NOMO-1 (cell line): ENCODE results near the gene GDAP1L1.
"Not testable (repeated sequence)": the region's sequence is repeated elsewhere in the genome, so short reads cannot be mapped to it uniquely, and the experiment has no call there.

Source experiments
- DNase-seq, 2 experiments: peaks; one replicate each; lab custom pipeline; 2025; ENCODE audit not compliant: unreplicated experiment in 2 of 2; lab: John Stamatoyannopoulos, UW

GDAP1L1 gene

GRCh38 chr20:44219170-44219730 lies 27.9 kb upstream of the GDAP1L1 start:
- no peak for DNase-seq

- no peak for DNase-seq
These were observed 27.3 kb upstream of the GDAP1L1 start for GRCh38 chr20:44219791-44220190.

GRCh38 chr20:44221368-44221954 lies 25.6 kb upstream of the GDAP1L1 start:
- DNase-seq: no peak

DNA sequence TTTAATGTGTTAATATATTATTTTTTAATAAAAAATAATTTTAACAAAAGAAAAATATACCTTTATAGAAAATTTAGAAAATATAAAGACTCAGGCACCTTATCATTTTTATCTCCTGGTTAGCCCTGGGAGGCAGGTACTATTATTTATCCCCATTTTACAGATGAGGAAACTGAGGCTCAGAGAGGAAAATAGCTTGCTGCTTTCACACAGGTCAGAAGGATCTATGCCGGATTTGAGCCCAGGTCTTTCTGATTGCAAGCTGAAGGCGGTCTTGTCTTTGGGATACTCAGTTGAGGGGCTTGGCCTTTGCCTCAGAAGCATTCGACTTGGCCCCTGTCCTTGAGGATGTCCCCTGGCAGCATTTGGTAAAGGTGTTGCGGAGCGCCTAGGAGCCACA lies 25.1 kb upstream of the GDAP1L1 start:
- DNase-seq: no peak

GRCh38 chr20:44222633-44223368 lies 24.3 kb upstream of the GDAP1L1 start:
- DNase-seq: no peak

DNA sequence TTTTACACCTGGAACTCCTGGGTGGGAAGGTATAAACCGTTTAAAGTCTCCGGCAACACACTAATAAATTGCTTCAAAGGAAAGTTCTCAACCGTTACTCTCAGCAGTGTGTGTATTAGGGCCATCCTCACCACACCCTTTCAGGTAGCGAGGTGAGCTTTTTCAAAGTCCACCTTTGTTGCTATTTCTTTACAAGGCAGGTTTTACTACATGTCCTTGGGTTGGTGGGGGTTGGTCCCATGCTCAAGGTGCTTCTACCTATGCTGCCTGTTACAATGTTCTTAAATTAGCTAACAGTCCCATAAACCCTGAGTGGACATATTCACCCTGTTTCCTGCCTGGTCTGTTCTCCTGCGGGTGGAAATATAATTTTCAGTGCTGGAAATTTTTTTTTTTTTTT lies 23.4 kb upstream of the GDAP1L1 start:
- DNase-seq: no peak

GRCh38 chr20:44224637-44225036 lies 22.5 kb upstream of the GDAP1L1 start:
- DNase-seq: no peak

DNA sequence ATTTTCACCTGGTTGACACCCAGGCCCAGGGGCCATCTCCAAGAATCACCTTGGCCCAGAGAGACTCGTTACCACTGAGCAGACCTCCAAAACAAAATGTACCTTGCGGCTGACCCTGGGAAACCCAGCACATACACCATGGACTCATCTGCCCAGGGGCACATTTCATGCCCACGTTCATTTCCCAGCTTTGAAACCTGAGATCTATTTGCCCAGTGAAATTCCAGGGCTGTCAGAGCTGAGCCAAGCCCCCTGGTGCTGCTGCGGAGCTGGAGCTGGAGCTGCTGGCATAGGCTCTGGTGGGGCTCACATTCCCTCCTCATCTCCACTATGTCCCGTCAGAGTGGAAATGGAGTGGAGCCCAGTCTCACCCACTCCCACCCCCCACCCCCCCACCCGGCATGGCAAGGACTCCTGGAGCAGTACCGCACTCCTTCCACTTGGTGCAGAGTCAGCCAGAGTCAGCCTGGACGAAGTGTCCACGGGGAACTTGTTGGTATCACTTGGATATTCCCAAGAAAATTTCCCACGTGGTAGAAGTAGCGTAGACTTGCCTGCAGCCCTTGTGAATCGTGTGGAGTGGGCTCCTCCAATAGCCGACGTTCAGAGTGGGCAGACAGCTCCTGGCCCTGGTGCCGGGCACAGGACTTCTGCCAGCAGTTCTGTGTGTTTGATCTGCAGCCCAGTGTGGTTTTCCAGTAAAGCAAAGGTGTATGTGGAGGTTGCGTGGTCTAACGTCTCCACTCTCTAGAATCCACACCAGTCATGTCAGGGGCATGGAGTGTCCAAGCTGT lies 18.4 kb upstream of the GDAP1L1 start:
- DNase-seq: no peak

DNA sequence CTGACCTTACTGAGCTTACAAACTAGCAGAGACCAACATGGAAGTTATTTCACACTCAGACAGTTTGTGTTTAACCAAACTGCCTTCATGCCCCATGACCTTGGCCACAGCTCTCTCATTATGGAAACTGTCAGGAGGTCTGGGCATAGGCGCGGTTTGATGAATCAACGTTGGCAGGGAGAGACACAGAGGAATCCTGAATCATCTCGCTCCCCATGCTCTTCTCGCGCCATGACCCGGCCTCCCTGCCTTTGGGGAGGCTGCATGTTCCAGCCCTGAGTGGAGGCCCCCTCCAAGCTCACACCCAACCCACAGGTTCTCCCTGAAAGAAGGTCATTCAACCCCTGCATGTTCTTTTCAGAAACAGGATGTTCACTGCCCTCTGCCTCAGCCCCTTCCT lies 15.9 kb upstream of the GDAP1L1 start:
- no peak for DNase-seq

DNA sequence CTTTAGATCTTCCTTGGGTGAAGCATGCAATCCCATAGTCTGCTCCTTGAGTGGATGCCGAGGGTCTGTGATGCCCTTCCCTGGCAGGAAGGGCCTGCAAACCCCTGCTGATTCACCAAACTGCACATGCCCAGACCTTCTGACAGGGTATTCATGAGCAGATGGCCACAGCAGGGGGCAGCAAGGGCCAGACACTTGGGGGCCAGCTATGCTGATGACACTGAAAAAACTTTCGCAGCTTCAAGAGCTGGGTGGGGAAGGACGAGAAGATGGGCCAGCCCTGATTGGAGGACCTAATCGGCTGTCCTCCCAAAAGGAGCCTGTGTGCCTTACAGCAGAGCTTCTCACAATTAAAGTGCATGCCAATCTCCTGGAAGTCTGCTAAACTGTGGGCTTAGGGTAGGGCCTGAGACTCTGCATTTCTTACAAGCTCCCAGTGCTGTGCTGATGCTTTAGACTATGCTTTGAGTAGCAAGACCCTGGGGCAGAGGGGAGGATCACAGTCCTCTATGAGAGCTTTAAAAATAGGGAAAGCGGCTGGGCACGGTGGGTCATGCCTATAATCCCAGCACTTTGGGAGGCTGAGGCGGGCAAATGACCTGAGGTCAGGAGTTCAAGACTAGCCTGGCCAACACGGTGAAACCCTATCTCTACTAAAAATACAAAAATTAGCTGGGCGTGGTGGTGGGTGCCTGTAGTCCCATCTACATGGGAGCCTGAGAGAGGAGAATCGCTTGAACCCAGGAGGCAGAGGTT lies 15.2 kb upstream of the GDAP1L1 start:
- no peak for DNase-seq

GRCh38 chr20:44232469-44232856 lies 14.6 kb upstream of the GDAP1L1 start:
- not testable (repeated sequence) for DNase-seq

- no peak for DNase-seq
These were observed 13.6 kb upstream of the GDAP1L1 start for GRCh38 chr20:44233436-44234016.

- DNase-seq: no peak
These were observed 12.4 kb upstream of the GDAP1L1 start for GRCh38 chr20:44234566-44235317.

DNA sequence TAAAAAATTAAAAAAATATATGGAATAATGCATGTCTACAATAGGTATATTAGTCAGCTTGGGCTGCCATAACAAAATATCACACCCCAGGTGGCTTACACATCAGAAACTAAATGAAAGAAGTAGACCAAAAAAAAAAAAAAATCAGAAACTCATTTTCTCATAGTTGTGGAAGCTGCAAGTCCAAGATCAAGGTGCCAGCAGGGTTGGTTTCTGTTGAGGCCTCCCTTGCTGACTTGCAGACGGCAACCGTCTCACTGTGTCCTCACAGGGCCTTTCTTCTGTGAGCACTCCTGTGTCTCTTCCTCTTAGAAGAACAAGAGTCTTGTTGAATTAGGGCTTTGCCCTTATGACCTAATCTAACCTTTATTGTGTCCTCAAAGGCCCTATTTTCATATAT lies 11.4 kb upstream of the GDAP1L1 start:
- DNase-seq: no peak

DNA sequence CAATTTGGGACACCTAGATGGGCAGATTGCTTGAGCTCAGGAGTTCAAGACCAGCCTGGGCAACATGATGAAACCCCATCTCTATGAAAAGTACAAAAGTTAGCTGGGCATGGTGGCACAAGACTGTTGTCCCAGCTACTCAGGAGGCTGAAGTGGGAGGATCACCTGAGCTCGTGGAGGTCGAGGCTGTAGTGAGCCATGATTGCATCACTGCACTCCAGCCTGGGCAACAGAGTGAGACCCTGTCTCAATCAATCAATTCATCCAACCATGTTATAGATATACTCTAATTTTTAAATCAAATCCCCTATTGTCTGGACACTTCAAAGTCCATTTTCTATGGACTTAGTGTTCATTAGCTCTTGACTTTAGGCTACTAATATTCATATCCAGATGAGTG lies 10.3 kb upstream of the GDAP1L1 start:
- not testable (repeated sequence) for DNase-seq

DNA sequence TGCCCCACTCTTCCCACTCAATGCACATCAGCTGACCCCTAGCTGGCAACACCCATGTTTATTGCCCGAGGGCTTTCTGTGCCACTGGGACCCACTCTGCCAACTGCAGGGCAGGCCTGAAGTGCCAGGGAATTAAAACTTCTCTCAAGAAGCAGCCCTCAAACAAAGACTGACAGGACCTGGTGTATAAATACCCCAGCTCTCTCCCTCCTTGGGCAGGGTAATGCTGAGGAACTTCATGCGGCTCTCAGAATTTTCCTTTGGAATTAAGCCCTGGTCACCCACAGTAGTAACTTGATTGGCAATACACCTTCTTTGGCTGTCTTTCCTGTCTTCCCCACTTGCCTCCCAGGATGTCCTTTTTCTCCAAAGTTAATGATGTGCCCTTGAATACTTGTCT lies 5.3 kb upstream of the GDAP1L1 start:
- DNase-seq: no peak

- no peak for DNase-seq
These were observed 1.1 kb upstream of the GDAP1L1 start for GRCh38 chr20:44245977-44246376.

- DNase-seq: no peak
These were observed 690 bp downstream of the GDAP1L1 start for GRCh38 chr20:44247586-44248409.

GRCh38 chr20:44248410-44248759 lies 1.3 kb downstream of the GDAP1L1 start:
- DNase-seq: peak in 1 of 2 experiments; percentile 3
